Right lung (tissue), 5 donors: Measurements from ENCODE around the gene NCBP2. TPM values are rescaled to one million over a fixed set of nuclear protein-coding genes. Genes with fewer than 3 reads are reported as not detected.

Source experiments
- DNase-seq, 2 donors: peaks; one replicate each; pipeline ENCODE4 v3.0.0-alpha.2; 2013
- polyA plus RNA-seq, 5 donors: library from polyadenylated mRNA; unstranded; fragments of 120-200 nt; gene quantifications; one replicate each; pipeline versions ENCODE4 v1.2.1 to v1.2.3, GENCODE V29; 2013; ENCODE audit warnings: inconsistent platforms in 1 of 5, low replicate concordance in 1 of 5; ENCODE audit not compliant: insufficient read length in 5 of 5, insufficient read depth in 1 of 5

NCBP2 gene
- polyA plus RNA-seq, 5 donors, result 77.0 to 95.3 (median 88.3) TPM

DNA sequence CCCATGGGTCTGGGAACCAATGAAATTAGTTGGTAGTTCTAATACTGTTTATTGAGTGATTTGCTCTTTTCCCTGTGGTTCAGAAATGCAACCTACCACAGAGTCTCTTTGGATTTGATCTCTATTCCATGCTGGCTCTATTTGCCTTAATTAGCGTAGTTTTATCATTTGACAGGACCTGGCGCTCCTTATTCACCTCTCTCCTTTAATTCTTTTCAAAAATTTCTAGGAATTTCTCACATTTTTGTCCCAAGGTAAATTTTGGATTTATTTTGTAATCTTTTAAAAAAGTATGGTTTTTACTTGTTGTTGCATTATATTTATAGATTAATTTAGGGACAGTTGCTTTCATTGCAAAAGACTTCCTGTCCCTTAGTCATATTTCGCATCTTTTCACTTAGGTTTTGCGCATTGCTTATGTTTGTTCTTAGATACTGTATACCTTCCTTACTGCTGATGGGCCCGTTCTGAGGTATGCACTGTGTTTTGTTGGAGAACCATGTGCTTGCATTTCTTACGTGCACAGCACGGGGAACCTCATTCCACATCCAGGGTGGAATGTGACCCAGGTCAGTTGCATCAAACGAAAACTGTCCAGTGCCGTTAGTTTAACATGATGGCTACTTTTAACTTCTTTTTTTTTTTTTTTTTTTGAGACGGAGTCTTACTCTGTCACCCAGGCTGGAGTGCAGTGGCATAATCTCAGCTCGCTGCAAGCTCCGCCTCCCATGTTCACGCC, 47.6 kb downstream of the NCBP2 start:
- no peak for DNase-seq

- no peak for DNase-seq
These were observed 52.3 kb downstream of the NCBP2 start for GRCh38 chr3:196889844-196890708.

- DNase-seq, result no peak
These were observed 56.2 kb downstream of the NCBP2 start for GRCh38 chr3:196886144-196886543.

Other genes starting within 250 kb of the NCBP2 start
- gene CEP19, start 230.3 kb downstream of the NCBP2 start, polyA plus RNA-seq, result 1 to 10 TPM; 3.0 to 5.8 (median 4.0) TPM
- gene PIGX, start 230.2 kb downstream of the NCBP2 start, polyA plus RNA-seq, result 10 to 100 TPM; 21.5 to 29.1 (median 25.8) TPM
- gene PAK2, start 202.7 kb downstream of the NCBP2 start, polyA plus RNA-seq, result 10 to 100 TPM; 46.7 to 71.8 (median 64.5) TPM
- 10 to 100 TPM; 24.2 to 35.1 (median 28.5) TPM for gene SENP5, start 74.6 kb downstream of the NCBP2 start, polyA plus RNA-seq
- gene PIGZ, start 26.3 kb upstream of the NCBP2 start, polyA plus RNA-seq, result 1 to 10 TPM; 1.1 to 2.3 (median 1.4) TPM
- gene MELTF, start 87.3 kb upstream of the NCBP2 start, polyA plus RNA-seq, result 1 to 10 TPM; 3.7 to 6.3 (median 5.7) TPM